ENCODE measurements around the gene CSGALNACT2. TPM values are rescaled to one million over a fixed set of nuclear protein-coding genes. Genes with fewer than 3 reads are reported as not detected.

Gene CSGALNACT2
- polyA plus RNA-seq, 2 donors: 2.0 to 3.4 TPM

DNA sequence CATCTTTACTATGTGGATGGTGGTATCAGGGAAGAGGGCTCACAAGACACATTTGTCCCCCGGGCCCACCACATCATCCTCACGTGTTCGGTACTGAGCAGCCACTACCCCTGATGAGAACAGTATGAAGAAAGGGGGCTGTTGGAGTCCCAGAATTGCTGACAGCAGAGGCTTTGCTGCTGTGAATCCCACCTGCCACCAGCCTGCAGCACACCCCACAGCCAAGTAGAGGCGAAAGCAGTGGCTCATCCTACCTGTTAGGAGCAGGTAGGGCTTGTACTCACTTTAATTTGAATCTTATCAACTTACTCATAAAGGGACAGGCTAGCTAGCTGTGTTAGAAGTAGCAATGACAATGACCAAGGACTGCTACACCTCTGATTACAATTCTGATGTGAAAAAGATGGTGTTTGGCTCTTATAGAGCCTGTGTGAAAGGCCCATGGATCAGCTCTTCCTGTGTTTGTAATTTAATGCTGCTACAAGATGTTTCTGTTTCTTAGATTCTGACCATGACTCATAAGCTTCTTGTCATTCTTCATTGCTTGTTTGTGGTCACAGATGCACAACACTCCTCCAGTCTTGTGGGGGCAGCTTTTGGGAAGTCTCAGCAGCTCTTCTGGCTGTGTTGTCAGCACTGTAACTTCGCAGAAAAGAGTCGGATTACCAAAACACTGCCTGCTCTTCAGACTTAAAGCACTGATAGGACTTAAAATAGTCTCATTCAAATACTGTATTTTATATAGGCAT, 9.1 kb upstream of the CSGALNACT2 start:
- WGBS, 2 donors: 81% methylated on average over 6 of the region's 6 CpGs
- Histone ChIP-seq H3K27ac (ENCODE audit: low read depth in 2 of 2, low read length in 1 of 2) (no peak overlapping the region), H3K9me3 (ENCODE audit: control insufficient read depth in 2 of 2, insufficient read depth in 1 of 2, low read depth in 1 of 2, low read length in 1 of 2) (no peaks in the 10 kb centered on the region), H3K4me3 (ENCODE audit: low read depth in 1 of 2, low read length in 2 of 2) (no peak overlapping the region), H3K36me3 (ENCODE audit: control insufficient read depth in 2 of 2, insufficient read depth in 2 of 2, low read length in 1 of 2) (no peaks in the 10 kb centered on the region), H3K4me1 (ENCODE audit: control insufficient read depth in 2 of 2, insufficient read depth in 2 of 2, low read length in 1 of 2) (peaks cover 0 to 4% of the 10 kb centered on the region in 2 donors), H3K27me3 (ENCODE audit: control insufficient read depth in 1 of 2, insufficient read depth in 2 of 2, low read length in 2 of 2) (no peaks in the 10 kb centered on the region)

DNA sequence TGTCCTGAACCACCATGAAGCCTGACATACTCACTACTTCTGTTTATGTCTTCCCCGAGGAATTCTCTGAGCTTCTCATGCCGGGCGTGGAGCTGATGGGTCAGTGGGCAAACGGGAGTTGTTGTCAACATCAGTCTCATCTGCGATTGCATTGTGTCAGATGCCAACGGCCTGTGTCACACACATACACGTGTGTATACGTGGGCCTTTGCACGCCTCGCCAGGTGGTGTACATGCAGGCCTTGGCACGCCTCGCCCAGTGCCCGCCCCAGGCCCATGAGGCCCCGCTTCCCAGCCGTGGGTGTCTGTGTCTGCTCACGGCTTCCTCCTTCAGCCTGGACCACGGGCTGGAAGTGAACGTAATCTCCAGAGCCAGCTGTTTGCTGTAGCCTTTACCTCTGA, 7.5 kb upstream of the CSGALNACT2 start:
- Histone ChIP-seq H3K4me3 (ENCODE audit: low read depth in 1 of 2, low read length in 2 of 2) (no peak overlapping the region), H3K36me3 (ENCODE audit: control insufficient read depth in 2 of 2, insufficient read depth in 2 of 2, low read length in 1 of 2) (no peaks in the 10 kb centered on the region), H3K4me1 (ENCODE audit: control insufficient read depth in 2 of 2, insufficient read depth in 2 of 2, low read length in 1 of 2) (peaks cover 0 to 4% of the 10 kb centered on the region in 2 donors), H3K9me3 (ENCODE audit: control insufficient read depth in 2 of 2, insufficient read depth in 1 of 2, low read depth in 1 of 2, low read length in 1 of 2) (no peaks in the 10 kb centered on the region), H3K27me3 (ENCODE audit: control insufficient read depth in 1 of 2, insufficient read depth in 2 of 2, low read length in 2 of 2) (no peaks in the 10 kb centered on the region), H3K27ac (ENCODE audit: low read depth in 2 of 2, low read length in 1 of 2) (no peak overlapping the region)
- 65 to 68% methylated on average over 18 of the region's 18 CpGs for WGBS, 2 donors

- Histone ChIP-seq H3K4me3 (ENCODE audit: low read depth in 1 of 2, low read length in 2 of 2) (no peak overlapping the region), H3K9me3 (ENCODE audit: control insufficient read depth in 2 of 2, insufficient read depth in 1 of 2, low read depth in 1 of 2, low read length in 1 of 2) (no peaks in the 10 kb centered on the region), H3K27me3 (ENCODE audit: control insufficient read depth in 1 of 2, insufficient read depth in 2 of 2, low read length in 2 of 2) (no peaks in the 10 kb centered on the region), H3K4me1 (ENCODE audit: control insufficient read depth in 2 of 2, insufficient read depth in 2 of 2, low read length in 1 of 2) (peaks cover 0 to 4% of the 10 kb centered on the region in 2 donors), H3K27ac (ENCODE audit: low read depth in 2 of 2, low read length in 1 of 2) (no peak overlapping the region), H3K36me3 (ENCODE audit: control insufficient read depth in 2 of 2, insufficient read depth in 2 of 2, low read length in 1 of 2) (no peaks in the 10 kb centered on the region)
- WGBS, 2 donors: 70 to 82% methylated on average over 11 of the region's 11 CpGs
Observed at GRCh38 chr10:43131256-43131655, 7.0 kb upstream of the CSGALNACT2 start.

GRCh38 chr10:43131906-43132305, 6.3 kb upstream of the CSGALNACT2 start:
- Histone ChIP-seq H3K4me1 (ENCODE audit: control insufficient read depth in 2 of 2, insufficient read depth in 2 of 2, low read length in 1 of 2) (peaks cover 0 to 4% of the 10 kb centered on the region in 2 donors), H3K27ac (ENCODE audit: low read depth in 2 of 2, low read length in 1 of 2) (no peak overlapping the region), H3K27me3 (ENCODE audit: control insufficient read depth in 1 of 2, insufficient read depth in 2 of 2, low read length in 2 of 2) (no peaks in the 10 kb centered on the region), H3K36me3 (ENCODE audit: control insufficient read depth in 2 of 2, insufficient read depth in 2 of 2, low read length in 1 of 2) (no peaks in the 10 kb centered on the region), H3K4me3 (ENCODE audit: low read depth in 1 of 2, low read length in 2 of 2) (no peak overlapping the region), H3K9me3 (ENCODE audit: control insufficient read depth in 2 of 2, insufficient read depth in 1 of 2, low read depth in 1 of 2, low read length in 1 of 2) (no peaks in the 10 kb centered on the region)
- 86 to 92% methylated on average over 6 of the region's 6 CpGs for WGBS, 2 donors

DNA sequence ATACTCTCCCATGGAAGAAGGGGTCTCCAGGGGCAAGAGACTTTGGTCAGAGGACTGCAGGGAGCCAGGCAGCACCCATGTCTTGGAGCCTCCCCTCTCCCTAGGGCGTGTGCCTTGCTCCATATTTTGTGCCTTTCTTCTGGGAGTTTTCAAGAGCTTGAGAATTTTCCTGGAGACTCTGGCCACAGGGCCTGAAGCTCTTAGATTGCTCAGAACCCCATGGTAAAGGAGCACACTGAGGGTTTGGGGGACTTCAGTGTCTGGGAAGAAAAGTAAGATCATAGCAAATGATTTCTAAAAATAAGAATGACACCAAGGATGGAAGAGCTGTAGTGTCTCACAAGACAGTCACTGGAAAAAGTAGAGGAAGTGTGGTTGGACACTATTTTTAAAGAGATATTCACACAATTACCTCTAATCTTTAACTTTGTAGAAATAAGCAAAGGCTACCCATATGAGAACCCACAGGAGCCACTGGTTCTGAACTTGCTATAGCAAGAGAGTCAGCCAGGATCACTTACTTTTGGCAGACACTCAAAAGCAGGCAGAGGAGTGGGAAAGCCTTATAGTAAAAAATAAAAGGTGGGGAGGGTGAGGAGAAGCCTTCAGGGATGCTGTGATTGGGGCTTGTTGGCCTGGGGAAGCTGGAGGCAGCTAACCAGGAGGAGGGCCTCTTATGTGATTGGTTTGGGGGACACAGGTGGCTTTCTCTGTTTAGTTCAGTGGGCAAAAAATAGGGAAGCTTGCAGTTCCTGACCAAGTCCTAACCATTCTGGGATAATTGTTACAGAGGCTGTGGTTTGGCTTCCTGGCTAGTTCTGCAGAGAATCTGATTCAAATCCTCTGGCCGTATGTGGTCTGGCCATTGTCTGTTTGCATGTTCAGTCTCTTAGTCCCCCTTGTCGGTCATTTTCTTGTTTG, 5.1 kb upstream of the CSGALNACT2 start:
- no peak overlapping the region for H3K27ac ChIP-seq (ENCODE audit: low read depth in 2 of 2, low read length in 1 of 2)
- no peak overlapping the region for H3K4me3 ChIP-seq (ENCODE audit: low read depth in 1 of 2, low read length in 2 of 2)
- WGBS, 2 donors: 80 to 84% methylated on average over 3 of the region's 3 CpGs
- peaks cover 0 to 4% of the 10 kb centered on the region in 2 donors for H3K4me1 ChIP-seq (ENCODE audit: control insufficient read depth in 2 of 2, insufficient read depth in 2 of 2, low read length in 1 of 2)
- H3K9me3 ChIP-seq (ENCODE audit: control insufficient read depth in 2 of 2, insufficient read depth in 1 of 2, low read depth in 1 of 2, low read length in 1 of 2): no peaks in the 10 kb centered on the region
- H3K36me3 ChIP-seq (ENCODE audit: control insufficient read depth in 2 of 2, insufficient read depth in 2 of 2, low read length in 1 of 2): no peaks in the 10 kb centered on the region
- no peaks in the 10 kb centered on the region for H3K27me3 ChIP-seq (ENCODE audit: control insufficient read depth in 1 of 2, insufficient read depth in 2 of 2, low read length in 2 of 2)

- H3K4me3 ChIP-seq (ENCODE audit: low read depth in 1 of 2, low read length in 2 of 2): no peak overlapping the region
- H3K4me1 ChIP-seq (ENCODE audit: control insufficient read depth in 2 of 2, insufficient read depth in 2 of 2, low read length in 1 of 2): peaks cover 0 to 4% of the 10 kb centered on the region in 2 donors
- WGBS, 2 donors: 90 to 92% methylated on average over 5 of the region's 5 CpGs
- H3K27ac ChIP-seq (ENCODE audit: low read depth in 2 of 2, low read length in 1 of 2): no peak overlapping the region
- no peaks in the 10 kb centered on the region for H3K36me3 ChIP-seq (ENCODE audit: control insufficient read depth in 2 of 2, insufficient read depth in 2 of 2, low read length in 1 of 2)
- no peaks in the 10 kb centered on the region for H3K9me3 ChIP-seq (ENCODE audit: control insufficient read depth in 2 of 2, insufficient read depth in 1 of 2, low read depth in 1 of 2, low read length in 1 of 2)
- no peaks in the 10 kb centered on the region for H3K27me3 ChIP-seq (ENCODE audit: control insufficient read depth in 1 of 2, insufficient read depth in 2 of 2, low read length in 2 of 2)
Observed at GRCh38 chr10:43134126-43134905, 3.9 kb upstream of the CSGALNACT2 start.

GRCh38 chr10:43135064-43135463, 3.2 kb upstream of the CSGALNACT2 start:
- peaks cover 0 to 4% of the 10 kb centered on the region in 2 donors for H3K4me1 ChIP-seq (ENCODE audit: control insufficient read depth in 2 of 2, insufficient read depth in 2 of 2, low read length in 1 of 2)
- H3K36me3 ChIP-seq (ENCODE audit: control insufficient read depth in 2 of 2, insufficient read depth in 2 of 2, low read length in 1 of 2): no peaks in the 10 kb centered on the region
- H3K4me3 ChIP-seq (ENCODE audit: low read depth in 1 of 2, low read length in 2 of 2): no peak overlapping the region
- H3K27ac ChIP-seq (ENCODE audit: low read depth in 2 of 2, low read length in 1 of 2): no peak overlapping the region
- no peaks in the 10 kb centered on the region for H3K9me3 ChIP-seq (ENCODE audit: control insufficient read depth in 2 of 2, insufficient read depth in 1 of 2, low read depth in 1 of 2, low read length in 1 of 2)
- H3K27me3 ChIP-seq (ENCODE audit: control insufficient read depth in 1 of 2, insufficient read depth in 2 of 2, low read length in 2 of 2): no peaks in the 10 kb centered on the region
- 86 to 98% methylated on average over 5 of the region's 5 CpGs for WGBS, 2 donors

- H3K4me3 ChIP-seq (ENCODE audit: low read depth in 1 of 2, low read length in 2 of 2): no peak overlapping the region
- 86 to 93% methylated on average over 2 of the region's 2 CpGs for WGBS, 2 donors
Observed at GRCh38 chr10:43135656-43136055, 2.6 kb upstream of the CSGALNACT2 start.

GRCh38 chr10:43136432-43136831, 1.8 kb upstream of the CSGALNACT2 start:
- Histone ChIP-seq H3K4me1 (ENCODE audit: control insufficient read depth in 2 of 2, insufficient read depth in 2 of 2, low read length in 1 of 2) (no peaks in the 10 kb centered on the region), H3K9me3 (ENCODE audit: control insufficient read depth in 2 of 2, insufficient read depth in 1 of 2, low read depth in 1 of 2, low read length in 1 of 2) (no peaks in the 10 kb centered on the region), H3K4me3 (ENCODE audit: low read depth in 1 of 2, low read length in 2 of 2) (no peak overlapping the region), H3K36me3 (ENCODE audit: control insufficient read depth in 2 of 2, insufficient read depth in 2 of 2, low read length in 1 of 2) (no peaks in the 10 kb centered on the region), H3K27ac (ENCODE audit: low read depth in 2 of 2, low read length in 1 of 2) (no peak overlapping the region), H3K27me3 (ENCODE audit: control insufficient read depth in 1 of 2, insufficient read depth in 2 of 2, low read length in 2 of 2) (no peaks in the 10 kb centered on the region)
- 93 to 98% methylated on average over 5 of the region's 5 CpGs for WGBS, 2 donors

More at GRCh38 chr10:43135656-43136055, 2.6 kb upstream of the CSGALNACT2 start:
- Histone ChIP-seq H3K4me1 (ENCODE audit: control insufficient read depth in 2 of 2, insufficient read depth in 2 of 2, low read length in 1 of 2) (peaks cover 0 to 3% of the 10 kb centered on the region in 2 donors), H3K27ac (ENCODE audit: low read depth in 2 of 2, low read length in 1 of 2) (no peak overlapping the region), H3K36me3 (ENCODE audit: control insufficient read depth in 2 of 2, insufficient read depth in 2 of 2, low read length in 1 of 2) (no peaks in the 10 kb centered on the region), H3K9me3 (ENCODE audit: control insufficient read depth in 2 of 2, insufficient read depth in 1 of 2, low read depth in 1 of 2, low read length in 1 of 2) (no peaks in the 10 kb centered on the region), H3K27me3 (ENCODE audit: control insufficient read depth in 1 of 2, insufficient read depth in 2 of 2, low read length in 2 of 2) (no peaks in the 10 kb centered on the region)
